Esophagus squamous epithelium (tissue), 5 donors: Measurements from ENCODE around the gene IGFBP7. TPM values are rescaled to one million over a fixed set of nuclear protein-coding genes. Genes with fewer than 3 reads are reported as not detected.
A peak's percentile ranks its signal among the peaks of the same experiment; 100 is the strongest.

Experiments
- DNase-seq: peaks from one replicate; lab custom pipeline; 2025; lab: John Stamatoyannopoulos, UW
- H3K27ac ChIP-seq, 4 donors: fragments of 200-600 bp; sonication (generic); one replicate each; pipeline ENCODE4 v1.5.1; 2016 to 2019; ENCODE audit warnings: mild to moderate bottlenecking in 1 of 4
- H3K27me3 ChIP-seq, 4 donors: fragments of 200-600 bp; sonication (generic); 1 replicate in 3 of 4; 2 replicates in 1 of 4; pipeline versions ENCODE4 v1.5.1 to v1.6.0; 2017 to 2021; ENCODE audit warnings: antibody characterized with exemption in 1 of 4
- H3K36me3 ChIP-seq, 3 donors: fragments of 200-600 bp; sonication (generic); one replicate each; pipeline ENCODE4 v1.5.1; 2016 to 2019
- H3K4me1 ChIP-seq, 3 donors: fragments of 200-600 bp; sonication (generic); one replicate each; pipeline ENCODE4 v1.5.1; 2017 to 2019
- H3K4me3 ChIP-seq, 4 donors: fragments of 200-600 bp; sonication (generic); 1 replicate in 3 of 4; 2 replicates in 1 of 4; pipeline ENCODE4 v1.5.1; 2016 to 2019; ENCODE audit warnings: mild to moderate bottlenecking in 2 of 4, moderate library complexity in 1 of 4
- H3K9me3 ChIP-seq, 3 donors: fragments of 200-600 bp; sonication (generic); one replicate each; pipeline ENCODE4 v1.5.1; 2016 to 2019
- CTCF ChIP-seq, 6 experiments: fragments of 450-650 bp in 4 of 6; fragments of 200-600 bp in 2 of 6; sonication (generic) in 2 of 6; IDR thresholded peaks; one replicate each; pipeline ENCODE4 v1.5.1; 2016 to 2019; ENCODE audit warnings: antibody characterized with exemption in 6 of 6, mild to moderate bottlenecking in 4 of 6, moderate library complexity in 4 of 6
- POLR2A ChIP-seq, 4 donors: fragments of 450-650 bp; IDR thresholded peaks; one replicate each; pipeline ENCODE4 v1.6.1; 2017; ENCODE audit warnings: antibody characterized with exemption in 4 of 4, mild to moderate bottlenecking in 4 of 4, moderate library complexity in 3 of 4
- WGBS, 2 donors: methylation state at CpG; one replicate each; pipeline ENCODE4 v1.1.5; 2018; 5-methylcytosine and 5-hydroxymethylcytosine counted together
- intact Hi-C: fragments of 100-400 bp; cut with DNase I; formaldehyde crosslinking; loops from one replicate; pipeline ENCODE4 v1.15.0; 2022
- total RNA-seq, 4 donors: library from RNA; depleted of rRNA; stranded (reverse); fragments of >200 nt; gene quantifications; one replicate each; pipeline ENCODE4 v1.1.0, GENCODE V29; 2016
- donor health status: DM: yes; HTN: yes; CAD: no.

Gene IGFBP7
- total RNA-seq, 4 donors from 2014 or later = 26.4 to 135 (median 91.3) TPM

GRCh38 chr4:57089549-57089948 lies 20.6 kb downstream of the IGFBP7 start:
- 90 to 94% methylated on average over 2 of the region's 2 CpGs for WGBS, 2 donors
- intact Hi-C loops = no loop called here
- no peaks in the 10 kb centered on the region for H3K27me3 ChIP-seq
- H3K9me3 ChIP-seq = no peaks in the 10 kb centered on the region
- DNase-seq = no peak
- H3K4me3 ChIP-seq = no peak overlapping the region
- TF ChIP-seq CTCF (IDR thresholded peaks at IDR 0.05) (no peak), POLR2A (IDR thresholded peaks at IDR 0.05) (no peak)
- H3K4me1 ChIP-seq = peaks cover 0 to 4% (median 0%) of the 10 kb centered on the region in 3 donors
- H3K36me3 ChIP-seq = no peaks in the 10 kb centered on the region
- H3K27ac ChIP-seq = no peak overlapping the region

GRCh38 chr4:57086031-57086723 lies 24.0 kb downstream of the IGFBP7 start:
- peaks cover 3 to 27% (median 20%) of the 10 kb centered on the region in 3 donors for H3K4me1 ChIP-seq
- no peak overlapping the region for H3K4me3 ChIP-seq
- H3K27me3 ChIP-seq = no peaks in the 10 kb centered on the region
- TF ChIP-seq CTCF (IDR thresholded peaks at IDR 0.05) = no peak
- TF ChIP-seq POLR2A (IDR thresholded peaks at IDR 0.05) = no peak
- H3K36me3 ChIP-seq = no peaks in the 10 kb centered on the region
- DNase-seq = no peak
- intact Hi-C loops = no loop called here
- no peak overlapping the region for H3K27ac ChIP-seq
- 62% methylated on average over 4 of the region's 4 CpGs for WGBS, 2 donors
- no peaks in the 10 kb centered on the region for H3K9me3 ChIP-seq

GRCh38 chr4:57085278-57085677 lies 24.9 kb downstream of the IGFBP7 start:
- intact Hi-C loops = no loop called here
- DNase-seq = no peak
- Histone ChIP-seq H3K4me3 (no peak overlapping the region), H3K27me3 (no peaks in the 10 kb centered on the region), H3K36me3 (no peaks in the 10 kb centered on the region), H3K4me1 (peaks cover 9 to 36% (median 29%) of the 10 kb centered on the region in 3 donors), H3K9me3 (no peaks in the 10 kb centered on the region), H3K27ac (no peak overlapping the region)
- TF ChIP-seq POLR2A (IDR thresholded peaks at IDR 0.05) = no peak
- no peak for TF ChIP-seq CTCF (IDR thresholded peaks at IDR 0.05)
- 63 to 83% methylated on average over 4 of the region's 4 CpGs for WGBS, 2 donors

GRCh38 chr4:57084360-57084759 lies 25.8 kb downstream of the IGFBP7 start:
- intact Hi-C loops = no loop called here
- no peak for TF ChIP-seq CTCF (IDR thresholded peaks at IDR 0.05)
- TF ChIP-seq POLR2A (IDR thresholded peaks at IDR 0.05) = no peak
- Histone ChIP-seq H3K9me3 (no peaks in the 10 kb centered on the region), H3K27me3 (no peaks in the 10 kb centered on the region), H3K36me3 (no peaks in the 10 kb centered on the region), H3K27ac (no peak overlapping the region), H3K4me3 (no peak overlapping the region), H3K4me1 (peaks cover 9 to 45% (median 38%) of the 10 kb centered on the region in 3 donors)
- DNase-seq = no peak
- WGBS, 2 donors = 71 to 83% methylated on average over 2 of the region's 2 CpGs

GRCh38 chr4:57083090-57083489 lies 27.1 kb downstream of the IGFBP7 start:
- Histone ChIP-seq H3K4me3 (no peak overlapping the region), H3K36me3 (no peaks in the 10 kb centered on the region), H3K27ac (peak overlapping the region in 1 of 4 donors; percentile 82), H3K4me1 (peaks cover 9 to 58% (median 51%) of the 10 kb centered on the region in 3 donors), H3K27me3 (no peaks in the 10 kb centered on the region), H3K9me3 (no peaks in the 10 kb centered on the region)
- no peak for TF ChIP-seq POLR2A (IDR thresholded peaks at IDR 0.05)
- no peak for TF ChIP-seq CTCF (IDR thresholded peaks at IDR 0.05)
- WGBS, 2 donors = 9 to 24% methylated on average over 2 of the region's 2 CpGs
- DNase-seq = no peak
- intact Hi-C loops = no loop called here
